Measurements from ENCODE around the gene ACRV1. TPM values are rescaled to one million over a fixed set of nuclear protein-coding genes. Genes with fewer than 3 reads are reported as not detected.

The ACRV1 gene
- total RNA-seq, 1 experiment from 2014 or later, result not detected

- Histone ChIP-seq H3K4me1 (peaks cover 8% of the 10 kb centered on the region), H3K36me3 (ENCODE audit: control insufficient read depth, insufficient read depth, low read length) (peaks cover 5% of the 10 kb centered on the region; the same call in 1 of the 2 replicates), H3K9me3 (no peaks in the 10 kb centered on the region), H3K4me3 (ENCODE audit: low read depth, low read length) (peak overlapping the region; percentile 68), H3K27me3 (replicated peaks; ENCODE audit: control insufficient read depth, insufficient read depth, low read length) (no peaks in the 10 kb centered on the region)
- Mint-ChIP-seq H3K27ac (ENCODE audit: unreplicated experiment) (peak overlapping the region; percentile 92), H3K36me3 (ENCODE audit: insufficient read depth, unreplicated experiment) (peaks cover 71% of the 10 kb centered on the region), H3K4me1 (ENCODE audit: low read depth, unreplicated experiment) (peaks cover 17% of the 10 kb centered on the region), H3K27me3 (ENCODE audit: insufficient read depth, unreplicated experiment) (no peaks in the 10 kb centered on the region), H3K4me3 (ENCODE audit: unreplicated experiment) (peak overlapping the region; percentile 82), H3K9me3 (ENCODE audit: unreplicated experiment) (no peaks in the 10 kb centered on the region)
- intact Hi-C loops (cut with micrococcal nuclease; ENCODE audit: unreplicated experiment), result loop anchor here (1.0 kb wide), 3 partner anchors 33 to 249 kb away; partner anchors contain the start of genes EI24 and STT3A
- POLR2A ChIA-PET, result interaction anchor here (0.7 to 2.7 kb wide), 3 partner anchors 18 to 56 kb away, joined by 3 to 18 read pairs (median 5); partner anchors contain the start of genes EI24 and STT3A
- BruUV-seq (replicated peaks), result no TSS peak
- DNase-seq, result peak; percentile 96 to 98
- CTCF ChIA-PET, result interaction anchor here (0.7 to 1.5 kb wide), 2 partner anchors 56 to 847 kb away, joined by 3 to 6 read pairs; partner anchors contain the start of gene EI24
- no peak for TF ChIP-seq CTCF (IDR thresholded peaks at IDR 0.05; ENCODE audit: insufficient read depth in 1 of 2, low read depth in 1 of 2, low read length in 1 of 2, severe bottlenecking in 1 of 2, unreplicated experiment in 1 of 2)
These were observed 54.9 kb downstream of the ACRV1 start for GRCh38 chr11:125625630-125626287.

DNA sequence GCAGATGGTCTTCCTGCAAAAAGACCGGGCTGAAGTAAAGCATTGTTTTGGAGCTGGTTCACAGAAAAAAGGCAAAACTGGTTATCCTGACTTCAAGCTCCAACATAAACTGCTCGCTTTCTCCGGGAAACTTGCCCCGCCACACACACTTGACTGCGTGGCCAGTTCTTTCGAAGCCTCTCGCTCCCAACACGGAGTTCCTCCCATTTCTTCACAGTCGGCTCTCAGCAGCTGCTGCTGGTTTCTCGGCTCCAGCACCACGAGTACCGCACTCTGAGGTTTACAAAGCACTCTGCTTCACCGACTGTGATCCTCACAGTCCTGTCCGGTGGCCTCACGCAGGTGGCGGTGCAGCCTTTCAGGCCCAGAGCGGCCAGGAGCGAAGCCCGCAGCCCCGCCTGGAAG lies 55.4 kb downstream of the ACRV1 start:
- Mint-ChIP-seq H3K9me3 (ENCODE audit: unreplicated experiment) (no peaks in the 10 kb centered on the region), H3K27me3 (ENCODE audit: insufficient read depth, unreplicated experiment) (no peaks in the 10 kb centered on the region), H3K4me1 (ENCODE audit: low read depth, unreplicated experiment) (peaks cover 17% of the 10 kb centered on the region), H3K4me3 (ENCODE audit: unreplicated experiment) (peak overlapping the region; percentile 82), H3K27ac (ENCODE audit: unreplicated experiment) (peak overlapping the region; percentile 92), H3K36me3 (ENCODE audit: insufficient read depth, unreplicated experiment) (peaks cover 73% of the 10 kb centered on the region)
- POLR2A ChIA-PET, result interaction anchor here (0.6 to 2.7 kb wide), 4 partner anchors 19 to 56 kb away, joined by 3 to 18 read pairs (median 4); partner anchors contain the start of genes EI24 and STT3A
- Histone ChIP-seq H3K4me1 (peaks cover 8% of the 10 kb centered on the region), H3K4me3 (ENCODE audit: low read depth, low read length) (peak overlapping the region; percentile 68), H3K9me3 (no peaks in the 10 kb centered on the region), H3K36me3 (ENCODE audit: control insufficient read depth, insufficient read depth, low read length) (peaks cover 5% of the 10 kb centered on the region; the same call in 1 of the 2 replicates), H3K27me3 (replicated peaks; ENCODE audit: control insufficient read depth, insufficient read depth, low read length) (no peaks in the 10 kb centered on the region)
- peak in 1 of 2 experiments; percentile 88 for DNase-seq
- intact Hi-C loops (cut with micrococcal nuclease; ENCODE audit: unreplicated experiment), result no loop called here
- TF ChIP-seq CTCF (IDR thresholded peaks at IDR 0.05; ENCODE audit: insufficient read depth in 1 of 2, low read depth in 1 of 2, low read length in 1 of 2, severe bottlenecking in 1 of 2, unreplicated experiment in 1 of 2), result peak in 1 of 2 experiments; percentile 27
- TSS peak; percentile 92 for BruUV-seq (replicated peaks)
- CTCF ChIA-PET, result interaction anchor here (0.7 to 1.5 kb wide), 2 partner anchors 55 to 847 kb away, joined by 3 to 6 read pairs; partner anchors contain the start of gene EI24

- ChIA-PET CTCF (interaction anchor here (0.7 to 1.5 kb wide), 2 partner anchors 55 to 846 kb away, joined by 3 to 6 read pairs; partner anchors contain the start of gene EI24), POLR2A (interaction anchor here (0.6 to 2.7 kb wide), 3 partner anchors 28 to 55 kb away, joined by 3 to 18 read pairs (median 5); partner anchors contain the start of genes EI24 and STT3A)
- TF ChIP-seq CTCF (IDR thresholded peaks at IDR 0.05; ENCODE audit: insufficient read depth in 1 of 2, low read depth in 1 of 2, low read length in 1 of 2, severe bottlenecking in 1 of 2, unreplicated experiment in 1 of 2), result no peak
- no peaks in the 10 kb centered on the region for H3K9me3 Mint-ChIP-seq (ENCODE audit: unreplicated experiment)
- intact Hi-C loops (cut with micrococcal nuclease; ENCODE audit: unreplicated experiment), result no loop called here
- Histone ChIP-seq H3K36me3 (ENCODE audit: control insufficient read depth, insufficient read depth, low read length) (peaks cover 5% of the 10 kb centered on the region; the same call in 1 of the 2 replicates), H3K27me3 (replicated peaks; ENCODE audit: control insufficient read depth, insufficient read depth, low read length) (no peaks in the 10 kb centered on the region), H3K9me3 (no peaks in the 10 kb centered on the region), H3K4me3 (ENCODE audit: low read depth, low read length) (peak within 1 kb of the TSS; percentile 68), H3K4me1 (peaks cover 8% of the 10 kb centered on the region)
- peaks cover 17% of the 10 kb centered on the region for H3K4me1 Mint-ChIP-seq (ENCODE audit: low read depth, unreplicated experiment)
- peak within 1 kb of the TSS; percentile 82 for H3K4me3 Mint-ChIP-seq (ENCODE audit: unreplicated experiment)
- H3K27ac Mint-ChIP-seq (ENCODE audit: unreplicated experiment), result peak within 1 kb of the TSS; percentile 92
- peaks cover 73% of the 10 kb centered on the region for H3K36me3 Mint-ChIP-seq (ENCODE audit: insufficient read depth, unreplicated experiment)
- peak in 1 of 2 experiments; percentile 30 for DNase-seq
- no TSS peak for BruUV-seq (replicated peaks)
- H3K27me3 Mint-ChIP-seq (ENCODE audit: insufficient read depth, unreplicated experiment), result no peaks in the 10 kb centered on the region
These were observed 55.9 kb downstream of the ACRV1 start, which contains the start of gene CHEK1 for GRCh38 chr11:125624756-125625213. TSS of gene CHEK1 (plus strand) at chr11:125625163. CDS start at chr11:125626769, 1,606 bp downstream.
